Measurements from ENCODE around the gene LMLN.

The LMLN gene

GRCh38 chr3:197950677-197951061, 9.3 kb upstream of the LMLN start:
- TF ChIP-seq REST (IDR thresholded peaks at IDR 0.05; ENCODE audit: low read depth) = no peak

GRCh38 chr3:197951392-197951990, 8.5 kb upstream of the LMLN start:
- TF ChIP-seq CEBPB (IDR thresholded peaks at IDR 0.05) (no peak), EP300 (IDR thresholded peaks at IDR 0.05; ENCODE audit: borderline replicate concordance) (no peak), TCF12 (IDR thresholded peaks at IDR 0.05; ENCODE audit: low read depth) (no peak), FOXM1 (IDR thresholded peaks at IDR 0.05; ENCODE audit: borderline replicate concordance, low read depth) (no peak), REST (IDR thresholded peaks at IDR 0.05; ENCODE audit: low read depth) (no peak), EGR1 (IDR thresholded peaks at IDR 0.05) (0 out of 2 replicates have a peak, but pooled peaks have one; percentile 25)

- TF ChIP-seq CREB1 (IDR thresholded peaks at IDR 0.05; ENCODE audit: low read depth) (no peak), YY1 (IDR thresholded peaks at IDR 0.05; ENCODE audit: low read depth) (no peak), TAF1 (IDR thresholded peaks at IDR 0.05; ENCODE audit: low read depth) (no peak)
These were observed 7.6 kb upstream of the LMLN start for GRCh38 chr3:197952440-197952839.

- TF ChIP-seq EGR1 (IDR thresholded peaks at IDR 0.05) = no peak
- no peak for TF ChIP-seq MAX (IDR thresholded peaks at IDR 0.05)
- no peak for TF ChIP-seq TCF12 (IDR thresholded peaks at IDR 0.05; ENCODE audit: low read depth)
- no peak for TF ChIP-seq RAD21 (IDR thresholded peaks at IDR 0.05; ENCODE audit: low read depth)
These were observed 6.7 kb upstream of the LMLN start for GRCh38 chr3:197953325-197953724.

- no peak for TF ChIP-seq MAX (IDR thresholded peaks at IDR 0.05)
These were observed 6.1 kb upstream of the LMLN start for GRCh38 chr3:197953881-197954280.

- TF ChIP-seq NFIC (IDR thresholded peaks at IDR 0.05) = no peak
- TF ChIP-seq EP300 (IDR thresholded peaks at IDR 0.05; ENCODE audit: borderline replicate concordance) = no peak
- TF ChIP-seq CREB1 (IDR thresholded peaks at IDR 0.05; ENCODE audit: low read depth) = no peak
- no peak for TF ChIP-seq TAF1 (IDR thresholded peaks at IDR 0.05; ENCODE audit: low read depth)
- no peak for TF ChIP-seq CEBPB (IDR thresholded peaks at IDR 0.05)
- TF ChIP-seq MAX (IDR thresholded peaks at IDR 0.05) = no peak
- TF ChIP-seq EGR1 (IDR thresholded peaks at IDR 0.05) = no peak
- TF ChIP-seq TCF12 (IDR thresholded peaks at IDR 0.05; ENCODE audit: low read depth) = no peak
- TF ChIP-seq TEAD4 (IDR thresholded peaks at IDR 0.05) = no peak
These were observed 4.0 kb upstream of the LMLN start for GRCh38 chr3:197955892-197956477.

- no peak for TF ChIP-seq TAF1 (IDR thresholded peaks at IDR 0.05; ENCODE audit: low read depth)
- TF ChIP-seq TEAD4 (IDR thresholded peaks at IDR 0.05) = no peak
- TF ChIP-seq MAX (IDR thresholded peaks at IDR 0.05) = no peak
- no peak for TF ChIP-seq RAD21 (IDR thresholded peaks at IDR 0.05; ENCODE audit: low read depth)
- TF ChIP-seq FOXM1 (IDR thresholded peaks at IDR 0.05; ENCODE audit: borderline replicate concordance, low read depth) = no peak
- no peak for TF ChIP-seq REST (IDR thresholded peaks at IDR 0.05; ENCODE audit: low read depth)
- no peak for TF ChIP-seq TCF12 (IDR thresholded peaks at IDR 0.05; ENCODE audit: low read depth)
- TF ChIP-seq YY1 (IDR thresholded peaks at IDR 0.05; ENCODE audit: low read depth) = no peak
- TF ChIP-seq CEBPB (IDR thresholded peaks at IDR 0.05) = no peak
- TF ChIP-seq USF1 (IDR thresholded peaks at IDR 0.05) = no peak
- TF ChIP-seq ZBTB7A (IDR thresholded peaks at IDR 0.05; ENCODE audit: low read depth) = no peak
- TF ChIP-seq CREB1 (IDR thresholded peaks at IDR 0.05; ENCODE audit: low read depth) = no peak
- TF ChIP-seq NFIC (IDR thresholded peaks at IDR 0.05) = no peak
- no peak for TF ChIP-seq EGR1 (IDR thresholded peaks at IDR 0.05)
- no peak for TF ChIP-seq EP300 (IDR thresholded peaks at IDR 0.05; ENCODE audit: borderline replicate concordance)
These were observed 3.4 kb upstream of the LMLN start for GRCh38 chr3:197956626-197956988.
